B cell (primary cell): ENCODE measurements around the gene GART. TPM values are rescaled to one million over a fixed set of nuclear protein-coding genes. Genes with fewer than 3 reads are reported as not detected.

ENCODE experiments used
- ATAC-seq: fragments of 200-7000 bp; cut with Tn5 transposase; one replicate; pipeline ENCODE4 v1.10.0; 2021; ENCODE audit warnings: low read depth, mild to moderate bottlenecking, moderate number of reproducible peaks, moderate library complexity
- CTCF ChIA-PET: fragments of 350-600 bp; sonication (Branson Sonifier 250); formaldehyde crosslinking; loops from one replicate; lab custom pipeline; 2021; ENCODE audit warnings: antibody characterized with exemption, inconsistent platforms; lab: Charles Lee
- POLR2A ChIA-PET: fragments of 350-600 bp; sonication (Branson Sonifier 250); formaldehyde crosslinking; loops from one replicate; lab custom pipeline; 2021; ENCODE audit warnings: antibody characterized with exemption; lab: Charles Lee
- DNase-seq: peaks from one replicate; pipeline ENCODE4 v3.0.0; 2013
- H2AFZ ChIP-seq: 2 replicates; pipeline ENCODE4 v1.6.1; 2012; ENCODE audit warnings: mild to moderate bottlenecking, low read depth, low read length; ENCODE audit not compliant: insufficient read depth, poor library complexity, severe bottlenecking
- H3K27ac ChIP-seq, 2 donors: 1 replicate in 1 of 2; 2 replicates in 1 of 2; pipeline ENCODE4 v1.5.1; 2012 to 2013; ENCODE audit warnings: low read length in 2 of 2, mild to moderate bottlenecking in 2 of 2, moderate library complexity in 1 of 2
- H3K27me3 ChIP-seq, 4 experiments: fragments of 200-600 bp in 1 of 4; sonication (generic) in 1 of 4; replicated peaks in 1 of 4; 1 replicate in 2 of 4; 2 replicates in 2 of 4; pipeline versions ENCODE4 v1.6.1 to v1.7.0; 2013 to 2016; ENCODE audit warnings: low read length in 3 of 4, mild to moderate bottlenecking in 2 of 4, mixed read lengths in 1 of 4, moderate library complexity in 1 of 4; ENCODE audit not compliant: insufficient read depth in 4 of 4, control insufficient read depth in 3 of 4; ENCODE audit errors: control extremely low read depth in 1 of 4
- H3K36me3 ChIP-seq, 2 experiments: replicated peaks in 1 of 2; 1 replicate in 1 of 2; 2 replicates in 1 of 2; pipeline versions ENCODE4 v1.6.1 to v1.7.1; 2013; ENCODE audit warnings: low read length in 1 of 2; ENCODE audit not compliant: insufficient read depth in 2 of 2, control insufficient read depth in 1 of 2; ENCODE audit errors: control extremely low read depth in 1 of 2, extremely low read depth in 1 of 2
- H3K4me1 ChIP-seq, 2 donors: fragments of 200-600 bp in 1 of 2; sonication (generic) in 1 of 2; 1 replicate in 1 of 2; 2 replicates in 1 of 2; pipeline versions ENCODE4 v1.5.1 to v1.6.1; 2013 to 2017; ENCODE audit warnings: low read length in 2 of 2; ENCODE audit not compliant: control insufficient read depth in 2 of 2, insufficient read depth in 2 of 2
- H3K4me2 ChIP-seq: replicated peaks from 2 replicates; pipeline ENCODE3; 2012; ENCODE audit warnings: mild to moderate bottlenecking, low read depth, low read length; ENCODE audit not compliant: poor library complexity, severe bottlenecking
- H3K4me3 ChIP-seq, 5 experiments: fragments of 200-600 bp in 1 of 5; sonication (generic) in 1 of 5; 1 replicate in 3 of 5; 2 replicates in 2 of 5; pipeline versions ENCODE4 v1.5.1 to v1.7.0; 2011 to 2016; ENCODE audit warnings: low read length in 4 of 5, mild to moderate bottlenecking in 4 of 5, low read depth in 2 of 5, control low read depth in 1 of 5, moderate library complexity in 1 of 5; ENCODE audit not compliant: insufficient read depth in 1 of 5; ENCODE audit errors: control extremely low read depth in 1 of 5, extremely low read depth in 1 of 5
- H3K79me2 ChIP-seq: fragments of 200-600 bp; sonication (generic); one replicate; pipeline ENCODE4 v1.6.0; 2016; ENCODE audit warnings: low read length; ENCODE audit not compliant: control insufficient read depth, insufficient read depth
- H3K9ac ChIP-seq: fragments of 200-600 bp; sonication (generic); 2 replicates; pipeline ENCODE4 v1.6.1; 2017; ENCODE audit warnings: mild to moderate bottlenecking, low read length, moderate library complexity
- H3K9me3 ChIP-seq, 3 donors: one replicate each; pipeline versions ENCODE4 v1.6.1 to v1.7.1; 2013; ENCODE audit warnings: low read length in 2 of 3; ENCODE audit not compliant: control insufficient read depth in 2 of 3, insufficient read depth in 1 of 3; ENCODE audit errors: control extremely low read depth in 1 of 3
- H4K20me1 ChIP-seq: 2 replicates; pipeline ENCODE4 v1.6.0; 2012; ENCODE audit warnings: mild to moderate bottlenecking, low read length; ENCODE audit not compliant: insufficient read depth, control insufficient read depth, poor library complexity, severe bottlenecking
- H3K27ac Mint-ChIP-seq: one replicate; pipeline ENCODE4 v1.8.0; 2021; ENCODE audit warnings: mixed read lengths
- H3K27me3 Mint-ChIP-seq: one replicate; pipeline ENCODE4 v1.8.0; 2021; ENCODE audit warnings: mixed read lengths
- H3K4me1 Mint-ChIP-seq: one replicate; pipeline ENCODE4 v1.8.0; 2021; ENCODE audit warnings: mixed read lengths
- H3K4me3 Mint-ChIP-seq: one replicate; pipeline ENCODE4 v1.8.0; 2021; ENCODE audit warnings: mixed read lengths
- H3K9me3 Mint-ChIP-seq: one replicate; pipeline ENCODE4 v1.8.0; 2022; ENCODE audit warnings: mixed read lengths; ENCODE audit not compliant: insufficient read depth
- CTCF ChIP-seq: fragments of 200-600 bp; IDR thresholded peaks from one replicate; pipeline ENCODE4 v1.8.0; 2022; ENCODE audit warnings: antibody characterized with exemption, mild to moderate bottlenecking
- EZH2 ChIP-seq: IDR thresholded peaks from 2 replicates; pipeline ENCODE4 v1.6.1; 2012; ENCODE audit warnings: borderline replicate concordance, low read depth, mild to moderate bottlenecking, moderate library complexity, low read length; ENCODE audit not compliant: insufficient read depth, poor library complexity, severe bottlenecking
- WGBS: methylation state at CpG from one replicate; pipeline ENCODE4 v1.1.5; 2013; ENCODE audit warnings: missing lambda C conversion rate; ENCODE audit not compliant: insufficient coverage; 5-methylcytosine and 5-hydroxymethylcytosine counted together
- intact Hi-C: fragments of 100-400 bp; cut with micrococcal nuclease; formaldehyde crosslinking; loops from one replicate; pipeline ENCODE4 v1.10.0; 2022
- polyA plus RNA-seq: library from polyadenylated mRNA; depleted of rRNA; stranded (reverse); fragments of >200 nt; gene quantifications from 2 replicates; pipeline ENCODE4 v1.2.3, GENCODE V29; 2012
- total RNA-seq, 2 donors: library from RNA; stranded (reverse); fragments of 120-200 nt in 1 of 2; gene quantifications; 1 replicate in 1 of 2; 2 replicates in 1 of 2; pipeline versions ENCODE4 v1.2.3 to v1.2.4, GENCODE V29; 2013 to 2022

The GART gene
- total and polyA plus RNA-seq, 2 donors (not counting 1 experiment from before 2014, with no cell fraction given) = 8.7 to 58.3 TPM

- ATAC-seq = no peak
- Histone ChIP-seq H2AFZ (no peak overlapping the region), H3K9ac (no peak overlapping the region), H3K4me3 (no peak overlapping the region), H3K9me3 (no peaks in the 10 kb centered on the region), H4K20me1 (no peaks in the 10 kb centered on the region), H3K27me3 (no peaks in the 10 kb centered on the region), H3K4me2 (no peak overlapping the region), H3K27ac (no peak overlapping the region), H3K79me2 (peaks cover 7% of the 10 kb centered on the region), H3K36me3 (peaks cover 18 to 72% of the 10 kb centered on the region in 2 experiments), H3K4me1 (no peaks in the 10 kb centered on the region)
- TF ChIP-seq CTCF (no peak), EZH2 (no peak)
- no peak for DNase-seq
- Mint-ChIP-seq H3K9me3 (no peaks in the 10 kb centered on the region), H3K4me1 (no peaks in the 10 kb centered on the region), H3K4me3 (no peak overlapping the region), H3K27ac (no peak overlapping the region), H3K27me3 (no peaks in the 10 kb centered on the region)
- ChIA-PET POLR2A (no interaction called here), CTCF (interaction anchor here (0.6 to 1.0 kb wide), 2 partner anchors 66 to 682 kb away, joined by 3 read pairs; no protein-coding TSS in a partner anchor)
- WGBS = no CpG with 5 or more reads among the region's 3 CpGs
- intact Hi-C loops = no loop called here
These were observed 10.9 kb downstream of the GART start for GRCh38 chr21:33531007-33531406.

- Mint-ChIP-seq H3K4me3 (no peak overlapping the region), H3K27ac (no peak overlapping the region), H3K4me1 (no peaks in the 10 kb centered on the region), H3K9me3 (no peaks in the 10 kb centered on the region), H3K27me3 (no peaks in the 10 kb centered on the region)
- Histone ChIP-seq H4K20me1 (no peaks in the 10 kb centered on the region), H3K4me1 (no peaks in the 10 kb centered on the region), H3K4me3 (no peak overlapping the region), H3K4me2 (no peak overlapping the region), H3K27ac (no peak overlapping the region), H3K9ac (no peak overlapping the region), H2AFZ (no peak overlapping the region), H3K9me3 (no peaks in the 10 kb centered on the region), H3K27me3 (no peaks in the 10 kb centered on the region), H3K36me3 (peaks cover 5 to 33% of the 10 kb centered on the region in 2 experiments), H3K79me2 (no peaks in the 10 kb centered on the region)
- no CpG with 5 or more reads among the region's 1 CpG for WGBS
- ATAC-seq (no peak), DNase-seq (no peak)
- POLR2A ChIA-PET = no interaction called here
- CTCF ChIA-PET = interaction anchor here (0.9 to 1.2 kb wide), 2 partner anchors 29 to 83 kb away, joined by 3 read pairs; no protein-coding TSS in a partner anchor
- intact Hi-C loops = no loop called here
- TF ChIP-seq EZH2 = no peak
- TF ChIP-seq CTCF = no peak
These were observed 19.0 kb downstream of the GART start for GRCh38 chr21:33522953-33523349.
